DMS53 (cell line): ENCODE measurements around the gene ZAR1.

Experiments
- DNase-seq: peaks from one replicate; lab custom pipeline; 2025; lab: John Stamatoyannopoulos, UW

Gene ZAR1

GRCh38 chr4:48490680-48491513 is 845 bp downstream of the ZAR1 start:
- no peak for DNase-seq

DNA sequence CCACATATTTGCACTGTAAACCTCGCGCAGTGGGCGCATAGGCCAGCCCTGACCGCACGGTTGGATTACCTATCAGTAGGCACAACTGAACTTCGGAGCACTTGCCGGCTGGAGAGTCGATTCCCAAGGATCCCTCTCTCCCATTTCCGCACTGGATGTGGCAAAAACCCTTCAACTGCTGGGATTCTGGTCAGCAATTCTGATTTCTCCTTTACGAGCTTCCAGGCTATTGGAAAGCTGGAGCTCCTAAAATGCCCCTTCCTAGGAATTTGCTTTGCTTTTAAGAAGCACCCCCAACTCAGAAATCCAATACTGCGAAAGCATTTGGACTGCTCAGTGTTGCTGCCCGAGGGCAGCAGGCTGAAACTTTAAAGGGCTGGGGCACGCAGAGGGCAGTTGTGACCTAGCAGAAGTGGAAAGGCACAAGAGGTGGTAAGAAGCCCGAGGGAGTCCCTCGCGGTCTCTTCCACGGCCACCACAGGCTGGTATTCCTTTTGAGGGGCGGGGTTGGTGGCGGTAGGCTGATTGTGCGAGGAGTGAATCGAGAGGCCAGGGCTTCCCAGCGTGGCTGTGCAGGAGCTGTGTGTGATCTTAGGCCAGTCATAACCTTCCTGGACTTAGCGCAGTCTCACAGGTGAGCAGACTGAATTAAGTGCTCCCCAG is 1.6 kb downstream of the ZAR1 start:
- no peak for DNase-seq

DNA sequence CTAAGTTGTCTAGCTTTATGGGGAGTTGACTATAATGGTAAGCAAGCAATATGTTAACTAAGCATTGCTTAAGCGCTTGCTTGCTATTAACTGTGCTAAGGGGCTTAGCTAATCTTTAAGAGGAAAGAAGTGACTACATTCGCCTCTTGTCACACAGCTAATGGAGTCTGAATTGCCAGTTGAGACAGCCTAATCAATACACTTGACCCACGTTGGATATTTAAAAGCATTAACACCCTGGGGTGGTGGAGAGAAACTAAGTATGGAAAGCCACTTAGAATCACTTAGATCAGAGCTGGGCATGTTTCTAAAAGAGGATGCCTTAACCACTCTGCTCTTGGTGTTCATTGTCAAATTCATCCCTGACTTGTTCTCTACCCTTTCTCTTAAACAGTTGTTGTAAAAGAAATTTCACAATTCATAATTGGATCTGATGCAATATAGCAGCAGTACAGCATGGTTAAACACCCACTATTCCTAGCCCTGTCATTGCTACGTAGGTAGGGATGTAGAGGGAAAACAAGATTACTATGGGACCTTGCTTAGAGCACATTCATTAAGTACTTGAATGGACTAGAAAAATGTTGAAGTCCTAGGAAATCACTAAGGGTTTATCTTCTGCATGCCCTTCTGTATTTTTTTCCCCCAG is 3.5 kb downstream of the ZAR1 start:
- DNase-seq, result no peak

DNA sequence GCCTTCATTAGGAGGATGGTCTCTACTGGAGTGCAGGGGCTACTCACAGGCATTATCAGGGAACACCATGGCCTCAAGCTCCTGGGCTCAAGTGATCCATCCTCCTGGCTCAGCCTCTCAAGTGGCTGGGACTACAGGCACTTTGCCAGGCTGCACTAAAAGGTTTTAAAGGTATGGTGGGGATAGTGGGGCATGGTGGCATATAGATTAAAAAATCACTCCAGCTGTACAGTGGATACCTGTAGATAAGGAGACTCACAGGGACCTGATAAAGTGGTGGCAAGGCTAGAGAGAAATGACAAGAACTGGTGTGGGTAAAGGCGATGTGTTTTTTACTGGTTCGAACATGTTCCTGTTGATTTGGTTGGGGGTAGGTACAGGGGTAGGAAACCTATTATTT is 5.9 kb downstream of the ZAR1 start:
- DNase-seq, result no peak

DNA sequence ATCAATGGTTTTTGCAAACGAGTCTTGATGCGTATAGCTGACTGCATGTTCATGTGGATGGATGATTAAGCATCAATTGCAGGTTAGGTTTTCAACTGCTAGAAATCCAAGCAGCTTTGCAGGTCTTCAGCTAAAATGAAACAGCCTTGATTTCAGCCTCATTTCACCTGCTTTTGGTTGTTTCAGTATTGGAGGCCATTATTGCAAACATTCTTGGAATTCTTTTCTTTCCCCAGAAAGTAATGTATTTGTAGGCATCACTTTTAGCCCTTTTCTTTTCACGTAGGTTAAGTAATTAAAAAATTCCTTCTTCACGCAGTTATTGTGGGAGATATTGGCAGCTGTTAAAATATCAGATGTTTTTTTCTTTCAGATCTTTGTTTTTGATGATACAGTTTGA is 8.8 kb downstream of the ZAR1 start:
- no peak for DNase-seq

DNA sequence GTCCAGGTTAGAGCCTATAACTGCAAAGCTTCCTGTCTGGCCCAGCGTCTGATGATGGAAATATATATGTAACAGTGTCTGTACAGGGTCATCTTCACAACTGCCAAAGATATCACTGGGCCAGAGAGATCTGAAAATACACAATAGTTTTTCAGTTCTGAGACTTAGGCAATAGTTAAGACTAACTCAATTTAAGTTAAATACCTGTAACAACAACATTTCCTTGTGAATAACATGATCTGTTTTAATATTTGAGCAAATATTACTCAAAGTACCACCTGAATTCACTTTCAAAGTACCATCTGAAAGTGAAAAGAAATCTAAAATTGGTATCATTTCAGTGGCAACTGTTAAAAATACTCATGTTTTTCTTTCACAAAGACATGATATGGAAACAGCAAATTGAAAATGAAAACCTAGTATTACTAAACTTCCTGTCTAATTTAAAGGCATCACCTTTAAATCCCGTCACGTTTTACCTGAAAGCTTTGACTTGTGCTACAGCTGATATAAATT is 9.6 kb downstream of the ZAR1 start:
- no peak for DNase-seq

GRCh38 chr4:48503233-48504025 is 13.4 kb downstream of the ZAR1 start:
- DNase-seq, result no peak

- DNase-seq, result no peak
Measured at GRCh38 chr4:48504026-48504330, 13.9 kb downstream of the ZAR1 start.

DNA sequence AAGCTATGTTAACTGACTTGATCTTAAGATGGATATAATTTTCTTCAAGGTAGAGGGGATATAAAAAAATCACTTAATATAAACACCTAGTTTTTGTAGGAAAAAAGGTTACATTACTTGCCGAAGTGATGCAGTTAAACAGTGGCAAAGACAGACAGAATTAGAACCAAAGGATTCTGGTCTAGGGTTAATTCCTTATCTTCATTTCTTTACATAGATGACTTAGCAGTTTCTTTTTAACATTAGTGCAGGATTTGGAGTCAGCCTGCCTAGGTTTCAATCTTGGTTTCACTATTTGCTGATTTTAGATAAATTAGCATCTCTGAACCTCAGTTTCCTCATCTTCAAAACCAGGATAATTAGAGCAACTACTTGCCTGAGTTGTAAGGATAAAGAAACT is 14.3 kb downstream of the ZAR1 start:
- DNase-seq, result no peak

GRCh38 chr4:48506716-48507115 is 16.7 kb downstream of the ZAR1 start:
- DNase-seq, result no peak

GRCh38 chr4:48509543-48509942 is 19.5 kb downstream of the ZAR1 start:
- DNase-seq, result no peak

- no peak for DNase-seq
Measured at GRCh38 chr4:48518143-48518542, 28.1 kb downstream of the ZAR1 start.

DNA sequence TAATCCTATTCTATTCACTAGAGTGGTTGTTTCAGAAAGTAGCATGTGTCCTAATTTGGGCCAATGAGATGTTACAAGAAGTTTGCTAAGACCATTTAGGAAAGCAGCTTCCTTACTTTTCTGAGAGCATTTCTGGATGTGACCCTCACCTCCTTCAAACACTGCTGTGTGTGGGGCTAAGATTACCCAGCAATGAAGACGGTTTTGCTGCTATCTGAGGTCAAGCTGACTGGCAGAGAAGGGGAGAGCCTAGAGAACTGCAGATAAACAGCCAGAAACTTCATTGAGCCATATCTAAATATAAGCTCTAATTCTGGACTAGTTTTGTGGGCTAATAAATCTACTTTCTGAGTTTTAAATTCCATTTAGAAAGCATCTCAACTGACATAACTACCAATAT is 36.4 kb downstream of the ZAR1 start:
- no peak for DNase-seq

DNA sequence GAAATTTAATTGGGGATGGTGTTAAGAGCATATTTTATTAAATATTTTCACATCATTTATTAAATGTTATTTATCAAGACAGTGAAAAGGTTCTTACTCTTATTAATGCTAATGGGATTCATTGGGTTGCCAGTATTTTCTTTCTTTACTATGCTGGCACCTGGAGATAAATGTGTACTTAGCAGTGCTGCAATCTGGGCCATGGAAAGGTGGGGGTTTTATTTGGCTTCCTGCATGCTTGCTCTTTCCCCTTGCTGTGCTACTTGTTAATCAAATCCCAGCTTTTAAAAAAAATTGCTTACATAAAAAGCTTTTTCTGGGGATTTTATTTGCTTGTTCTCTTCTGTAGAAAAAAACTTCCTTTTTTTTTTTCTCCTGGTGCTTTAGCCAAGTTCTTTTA is 48.3 kb downstream of the ZAR1 start:
- DNase-seq, result no peak

- DNase-seq, result no peak
Measured at GRCh38 chr4:48539597-48539996, 49.5 kb downstream of the ZAR1 start.

DNA sequence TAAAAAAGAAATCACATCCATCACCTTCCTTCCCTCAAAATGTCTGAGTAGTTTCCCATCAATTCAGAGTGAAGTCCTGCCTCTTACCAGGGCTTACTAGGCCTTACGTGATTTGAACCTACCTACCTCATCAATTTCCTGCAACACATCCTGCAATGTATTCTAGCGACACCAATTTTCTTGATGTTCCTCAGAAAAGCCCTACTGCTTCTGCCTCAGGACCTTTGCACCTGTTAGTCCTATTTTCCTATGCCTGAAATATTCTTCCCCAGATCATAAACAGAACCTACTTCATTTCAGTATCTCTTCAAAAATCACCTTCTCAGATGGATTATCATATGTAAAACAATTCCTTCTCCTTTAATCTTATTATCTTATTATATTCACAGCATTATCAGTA is 52.8 kb downstream of the ZAR1 start:
- DNase-seq, result no peak

DNA sequence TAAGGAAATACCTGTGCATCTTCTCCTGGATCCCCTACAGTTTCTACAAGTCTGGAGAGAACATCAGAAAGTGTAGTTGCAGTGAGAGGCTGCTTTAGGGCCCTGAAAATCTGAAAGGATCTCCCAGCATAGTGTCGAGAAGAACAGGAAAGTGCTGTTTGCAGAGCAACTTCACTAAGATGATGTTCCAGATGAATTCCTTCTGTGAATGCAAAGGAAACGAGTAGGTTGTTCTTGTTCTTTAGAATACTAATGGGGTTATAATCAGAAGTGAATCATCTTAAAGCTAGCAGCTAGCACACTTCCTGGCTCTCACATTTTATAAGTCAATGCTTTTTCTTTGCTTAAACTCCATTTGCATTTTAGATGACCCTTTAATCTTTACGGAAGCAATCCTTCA is 53.7 kb downstream of the ZAR1 start:
- DNase-seq, result no peak
